ENCODE measurements around the gene STK38. TPM values are rescaled to one million over a fixed set of nuclear protein-coding genes. Genes with fewer than 3 reads are reported as not detected.

The STK38 gene
- total and polyA plus RNA-seq, 2 of the 8 experiments (the other 6 are each of a cell fraction or from before 2014, with no cell fraction given), result 8.1 to 19.8 TPM

DNA sequence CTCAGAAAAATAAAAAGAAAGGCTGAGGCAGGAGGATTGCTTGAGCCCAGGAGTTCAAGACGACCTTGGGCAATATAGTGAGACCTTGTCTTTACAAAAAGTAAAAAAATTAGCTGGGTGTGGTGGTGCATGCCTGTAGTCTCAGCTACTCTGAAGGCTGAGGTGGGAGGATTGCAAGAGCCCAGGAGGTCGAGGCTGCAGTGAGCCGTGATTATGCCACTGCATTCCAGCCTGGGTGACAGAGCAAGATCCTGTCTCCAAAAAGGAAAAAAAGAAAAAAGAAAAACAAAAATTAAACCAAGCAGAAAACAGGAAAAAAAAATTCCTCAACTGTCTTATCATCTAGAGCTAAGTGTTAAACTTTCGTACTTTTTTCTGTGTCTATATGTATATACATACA lies 34.4 kb upstream of the STK38 start:
- H3K9ac ChIP-seq (replicated peaks in 1 of 4; ENCODE audit: extremely low read depth in 1 of 4, low read depth in 3 of 4, low read length in 3 of 4), result no peak overlapping the region
- H4K20me1 ChIP-seq (replicated peaks in 1 of 2; ENCODE audit: control insufficient read depth in 1 of 2, insufficient read depth in 2 of 2, low read length in 2 of 2), result no peaks in the 10 kb centered on the region
- no peaks in the 10 kb centered on the region for H3K27me3 ChIP-seq (replicated peaks in 1 of 4; ENCODE audit: control insufficient read depth in 3 of 4, extremely low read depth in 1 of 4, insufficient read depth in 3 of 4, low read length in 3 of 4)
- H3K14ac ChIP-seq (ENCODE audit: insufficient read length), result no peak overlapping the region
- WGBS, 2 experiments (ENCODE audit: extremely low coverage in 1 of 2, insufficient coverage in 1 of 2, insufficient read length in 1 of 2, insufficient replicate concordance in 2 of 2, low coverage in 1 of 2, low lambda C conversion rate in 2 of 2, missing lambda C conversion rate in 1 of 2), result 79% methylated on average over 4 of the region's 4 CpGs; no CpG with 5 or more reads in 1 of the 2 experiments
- H2AFZ ChIP-seq (ENCODE audit: low read length), result no peak overlapping the region
- CTCF ChIA-PET (ENCODE audit: partially characterized antibody), result interaction anchor here (0.6 kb wide), 1 partner anchor 42 kb away, joined by 3 read pairs; no protein-coding TSS in a partner anchor
- POLR2A ChIA-PET (ENCODE audit: partially characterized antibody), result interaction anchor here (1.3 to 11.3 kb wide), 3 partner anchors 16 to 31 kb away, joined by 3 to 174 read pairs (median 5); partner anchors contain the start of gene SRSF3
- H2BK120ac ChIP-seq (replicated peaks; ENCODE audit: low read depth, low read length), result no peak overlapping the region
- FAIRE-seq (no peak), DNase-seq (ENCODE audit: low read depth in 1 of 2, low spot score in 2 of 2) (no peak)
- H3K4ac ChIP-seq (replicated peaks; ENCODE audit: insufficient read length, low read depth, low read length), result no peak overlapping the region
- H3K4me2 ChIP-seq (ENCODE audit: insufficient read depth in 1 of 2, low read depth in 2 of 2, low read length in 2 of 2), result no peak overlapping the region
- no peak overlapping the region for H3K56ac ChIP-seq (replicated peaks; ENCODE audit: insufficient read length, low read depth, low read length)
- no peak overlapping the region for H3K23ac ChIP-seq (ENCODE audit: insufficient read length)
- no peak overlapping the region for H2AK5ac ChIP-seq (ENCODE audit: low read depth, low read length)
- no peak overlapping the region for H2BK5ac ChIP-seq (ENCODE audit: low read depth, low read length)
- H3K4me1 ChIP-seq (replicated peaks in 1 of 4; ENCODE audit: control insufficient read depth in 3 of 4, insufficient read depth in 4 of 4, low read length in 3 of 4), result no peaks in the 10 kb centered on the region
- no peak overlapping the region for H4K91ac ChIP-seq (replicated peaks; ENCODE audit: insufficient read length, low read length)
- H3K27ac ChIP-seq (ENCODE audit: low read depth, low read length), result no peak overlapping the region
- no peaks in the 10 kb centered on the region for H3K79me1 ChIP-seq (ENCODE audit: low read depth, low read length)
- no peak overlapping the region for H2BK15ac ChIP-seq (ENCODE audit: low read length)
- H2BK20ac ChIP-seq (ENCODE audit: low read length), result no peak overlapping the region
- H3K18ac ChIP-seq (ENCODE audit: extremely low read depth, low read length), result no peak overlapping the region
- H2BK12ac ChIP-seq (ENCODE audit: low read depth, low read length), result no peak overlapping the region
- H4K8ac ChIP-seq (ENCODE audit: extremely low read depth, insufficient read depth, low read length), result no peak overlapping the region
- no peak overlapping the region for H3K4me3 ChIP-seq (ENCODE audit: extremely low read depth in 1 of 4, insufficient read depth in 2 of 4, low read depth in 3 of 4, low read length in 4 of 4)
- no peaks in the 10 kb centered on the region for H3K36me3 ChIP-seq (ENCODE audit: control insufficient read depth in 2 of 4, insufficient read depth in 4 of 4, low read length in 3 of 4)
- H3K23me2 ChIP-seq (ENCODE audit: low read depth, low read length), result peaks cover 2% of the 10 kb centered on the region; the same call in 1 of the 2 replicates
- H4K5ac ChIP-seq (ENCODE audit: insufficient read length, low read depth, low read length), result no peak overlapping the region
- H3K79me2 ChIP-seq (ENCODE audit: control insufficient read depth in 1 of 2, insufficient read depth in 2 of 2, low read length in 2 of 2), result no peaks in the 10 kb centered on the region
- no peaks in the 10 kb centered on the region for H3K9me3 ChIP-seq (ENCODE audit: insufficient read depth in 2 of 2, low read depth in 1 of 2, low read length in 1 of 2)
- TF ChIP-seq, protein P1, sequence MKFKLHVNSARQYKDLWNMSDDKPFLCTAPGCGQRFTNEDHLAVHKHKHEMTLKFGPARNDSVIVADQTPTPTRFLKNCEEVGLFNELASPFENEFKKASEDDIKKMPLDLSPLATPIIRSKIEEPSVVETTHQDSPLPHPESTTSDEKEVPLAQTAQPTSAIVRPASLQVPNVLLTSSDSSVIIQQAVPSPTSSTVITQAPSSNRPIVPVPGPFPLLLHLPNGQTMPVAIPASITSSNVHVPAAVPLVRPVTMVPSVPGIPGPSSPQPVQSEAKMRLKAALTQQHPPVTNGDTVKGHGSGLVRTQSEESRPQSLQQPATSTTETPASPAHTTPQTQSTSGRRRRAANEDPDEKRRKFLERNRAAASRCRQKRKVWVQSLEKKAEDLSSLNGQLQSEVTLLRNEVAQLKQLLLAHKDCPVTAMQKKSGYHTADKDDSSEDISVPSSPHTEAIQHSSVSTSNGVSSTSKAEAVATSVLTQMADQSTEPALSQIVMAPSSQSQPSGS (IDR thresholded peaks at IDR 0.05; ENCODE audit: low read length), result no peak
- TF ChIP-seq EP300 (IDR thresholded peaks at IDR 0.05; ENCODE audit: borderline replicate concordance in 1 of 2, low read depth in 2 of 2, low read length in 2 of 2), result no peak
- no peak for TF ChIP-seq HDAC2 (IDR thresholded peaks at IDR 0.05; ENCODE audit: borderline replicate concordance in 1 of 2, low read depth in 2 of 2, low read length in 2 of 2)
- no peak for TF ChIP-seq SIX5 (IDR thresholded peaks at IDR 0.05; ENCODE audit: low read depth, low read length)
- no peak for TF ChIP-seq SP1 (IDR thresholded peaks at IDR 0.05; ENCODE audit: low read depth, low read length)
- TF ChIP-seq RAD21 (IDR thresholded peaks at IDR 0.05 in 1 of 2, conservative IDR thresholded peaks at IDR 0.05 in 1 of 2; ENCODE audit: low read depth in 2 of 2, low read length in 2 of 2), result no peak
- no peak for TF ChIP-seq SIRT6 (IDR thresholded peaks at IDR 0.05; ENCODE audit: low read length)
- no peak for TF ChIP-seq NRF1 (IDR thresholded peaks at IDR 0.05; ENCODE audit: low read depth, low read length)
- TF ChIP-seq GABPA (IDR thresholded peaks at IDR 0.05; ENCODE audit: borderline replicate concordance, insufficient read depth, low read length), result no peak
- no peak for TF ChIP-seq CTBP2 (IDR thresholded peaks at IDR 0.05; ENCODE audit: borderline replicate concordance, insufficient read depth, insufficient read length, low read length)
- TF ChIP-seq FOSL1 (IDR thresholded peaks at IDR 0.05; ENCODE audit: insufficient read depth, low read depth, low read length), result no peak
- TF ChIP-seq ASH2L (IDR thresholded peaks at IDR 0.05; ENCODE audit: low read length), result no peak

Measured in H1 (cell line).